ENCODE measurements around the gene HSF2.

The HSF2 gene, protein sequence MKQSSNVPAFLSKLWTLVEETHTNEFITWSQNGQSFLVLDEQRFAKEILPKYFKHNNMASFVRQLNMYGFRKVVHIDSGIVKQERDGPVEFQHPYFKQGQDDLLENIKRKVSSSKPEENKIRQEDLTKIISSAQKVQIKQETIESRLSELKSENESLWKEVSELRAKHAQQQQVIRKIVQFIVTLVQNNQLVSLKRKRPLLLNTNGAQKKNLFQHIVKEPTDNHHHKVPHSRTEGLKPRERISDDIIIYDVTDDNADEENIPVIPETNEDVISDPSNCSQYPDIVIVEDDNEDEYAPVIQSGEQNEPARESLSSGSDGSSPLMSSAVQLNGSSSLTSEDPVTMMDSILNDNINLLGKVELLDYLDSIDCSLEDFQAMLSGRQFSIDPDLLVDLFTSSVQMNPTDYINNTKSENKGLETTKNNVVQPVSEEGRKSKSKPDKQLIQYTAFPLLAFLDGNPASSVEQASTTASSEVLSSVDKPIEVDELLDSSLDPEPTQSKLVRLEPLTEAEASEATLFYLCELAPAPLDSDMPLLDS

GRCh38 chr6:122399348-122400120 lies at the start of gene HSF2:
Gene HSF2 (plus strand): TSS chr6:122399652. CDS start chr6:122399738, 86 bp downstream.
- CTCF ChIA-PET = interaction anchor here (0.7 to 1.4 kb wide), 2 partner anchors 33 to 131 kb away, joined by 3 to 4 read pairs; no protein-coding TSS in a partner anchor
- Mint-ChIP-seq H3K4me3 (peak within 1 kb of the TSS; percentile 98), H3K27ac (peak within 1 kb of the TSS; percentile 93), H3K9me3 (no peaks in the 10 kb centered on the region), H3K36me3 (peaks cover 14% of the 10 kb centered on the region), H3K4me1 (peaks cover 33% of the 10 kb centered on the region), H3K27me3 (no peaks in the 10 kb centered on the region)
- peak; percentile 96 for DNase-seq

DNA sequence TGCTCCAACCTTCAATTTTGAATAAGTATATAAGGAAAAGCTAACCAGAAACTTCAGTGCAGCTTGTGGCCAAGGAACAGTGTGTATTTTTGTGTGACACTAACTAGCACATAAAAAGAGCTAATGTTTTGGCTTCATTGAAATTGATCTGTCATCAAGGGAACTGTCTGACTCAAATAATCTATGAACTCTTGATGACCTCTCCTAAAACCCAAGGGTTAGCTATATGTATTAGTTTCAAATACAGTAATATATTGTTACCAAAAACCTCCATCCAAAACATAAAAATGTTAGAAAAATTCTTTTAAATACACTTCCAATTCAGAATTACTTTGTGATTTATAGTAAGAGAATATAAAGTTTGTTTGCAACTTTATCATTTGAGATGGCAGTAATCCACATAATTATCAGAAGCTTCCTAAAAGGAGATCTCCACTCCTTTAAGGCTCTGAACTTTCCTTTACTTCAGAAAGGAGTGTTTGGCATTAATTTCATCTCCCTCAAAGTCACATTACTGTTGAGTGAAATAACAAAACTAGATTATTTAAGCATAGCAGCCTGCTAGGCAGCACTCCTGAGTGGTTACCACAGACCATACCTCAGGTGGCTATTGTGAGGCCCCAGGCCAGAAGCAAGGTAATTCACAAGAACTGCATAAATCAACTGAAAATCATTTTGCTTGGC lies 46.3 kb upstream of the HSF2 start:
- H3K9me3 Mint-ChIP-seq = no peaks in the 10 kb centered on the region
- H3K36me3 Mint-ChIP-seq = no peaks in the 10 kb centered on the region
- H3K4me3 Mint-ChIP-seq = no peak overlapping the region
- no peak overlapping the region for H3K27ac Mint-ChIP-seq
- DNase-seq = no peak
- no peaks in the 10 kb centered on the region for H3K4me1 Mint-ChIP-seq
- CTCF ChIA-PET = interaction anchor here (0.6 to 1.4 kb wide), 2 partner anchors 177 to 976 kb away, joined by 3 to 4 read pairs; no protein-coding TSS in a partner anchor
- no peaks in the 10 kb centered on the region for H3K27me3 Mint-ChIP-seq

DNA sequence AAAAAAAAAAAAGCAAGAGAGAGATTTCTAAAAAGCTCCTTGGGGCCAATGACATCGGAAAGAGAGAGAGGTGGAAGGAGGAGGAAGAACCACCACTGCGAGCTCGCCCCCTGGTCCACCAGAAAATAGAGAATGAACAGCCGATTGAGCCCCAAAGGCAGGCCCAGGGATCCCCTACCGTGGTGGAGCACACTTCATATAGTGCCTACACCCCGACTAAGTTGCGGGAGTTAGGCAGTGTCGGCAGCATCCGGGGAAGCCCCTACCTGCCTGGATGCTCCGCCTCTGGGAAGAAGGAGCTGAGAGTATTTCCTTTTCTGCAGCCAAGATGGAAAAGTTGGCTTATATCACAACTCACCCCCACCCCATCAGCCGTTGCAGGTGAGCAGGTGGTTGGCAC lies 38.6 kb upstream of the HSF2 start:
- Mint-ChIP-seq H3K4me3 (no peak overlapping the region), H3K4me1 (no peaks in the 10 kb centered on the region), H3K36me3 (no peaks in the 10 kb centered on the region), H3K27ac (no peak overlapping the region), H3K9me3 (no peaks in the 10 kb centered on the region), H3K27me3 (no peaks in the 10 kb centered on the region)
- CTCF ChIA-PET = no interaction called here
- DNase-seq = no peak

DNA sequence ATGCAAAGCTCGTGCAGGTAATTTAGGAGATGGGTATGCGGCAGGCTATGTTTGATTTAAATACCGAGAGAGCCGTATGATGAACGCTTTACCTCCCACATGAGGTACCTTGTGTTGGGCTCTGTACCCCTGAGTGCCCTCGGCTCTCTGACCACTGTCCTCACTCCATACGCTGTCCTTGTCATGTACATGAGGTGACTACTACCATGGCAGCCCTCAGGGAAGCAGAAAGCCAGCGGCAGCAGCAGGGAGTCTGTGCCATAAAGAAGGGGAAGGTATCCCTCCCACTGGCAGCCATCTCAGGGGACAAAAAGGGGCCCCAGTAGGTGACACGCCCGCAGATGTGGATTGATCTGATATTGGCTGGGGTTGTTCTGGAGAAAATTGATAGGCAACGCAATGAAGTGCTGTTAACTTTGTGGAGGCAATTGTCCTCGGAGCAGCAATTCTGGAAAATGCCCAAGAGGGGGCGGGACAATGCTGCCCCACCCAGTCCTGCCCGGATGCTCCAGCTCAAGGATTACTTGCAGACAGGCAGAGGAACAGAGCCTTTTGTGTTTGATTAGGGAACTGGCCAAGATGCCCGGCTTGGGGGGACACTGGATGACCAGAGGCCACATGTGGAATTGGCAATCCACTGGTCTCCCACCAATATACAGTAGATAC lies 38.0 kb upstream of the HSF2 start:
- no peaks in the 10 kb centered on the region for H3K9me3 Mint-ChIP-seq
- CTCF ChIA-PET = interaction anchor here (1.0 kb wide), 1 partner anchor 169 kb away, joined by 3 read pairs; no protein-coding TSS in a partner anchor

GRCh38 chr6:122363769-122364483 lies 35.5 kb upstream of the HSF2 start:
- CTCF ChIA-PET = no interaction called here
- no peaks in the 10 kb centered on the region for H3K27me3 Mint-ChIP-seq
- no peaks in the 10 kb centered on the region for H3K4me1 Mint-ChIP-seq
- H3K27ac Mint-ChIP-seq = no peak overlapping the region
- H3K36me3 Mint-ChIP-seq = no peaks in the 10 kb centered on the region
- H3K4me3 Mint-ChIP-seq = no peak overlapping the region
- no peaks in the 10 kb centered on the region for H3K9me3 Mint-ChIP-seq
- no peak for DNase-seq

More for the DNA sequence above, 38.0 kb upstream of the HSF2 start:
- H3K4me3 Mint-ChIP-seq = no peak overlapping the region
- H3K4me1 Mint-ChIP-seq = no peaks in the 10 kb centered on the region
- no peak for DNase-seq
- no peak overlapping the region for H3K27ac Mint-ChIP-seq
- no peaks in the 10 kb centered on the region for H3K36me3 Mint-ChIP-seq
- H3K27me3 Mint-ChIP-seq = no peaks in the 10 kb centered on the region

- Mint-ChIP-seq H3K27ac (no peak overlapping the region), H3K9me3 (no peaks in the 10 kb centered on the region), H3K27me3 (no peaks in the 10 kb centered on the region), H3K4me3 (no peak overlapping the region), H3K36me3 (no peaks in the 10 kb centered on the region), H3K4me1 (no peaks in the 10 kb centered on the region)
- DNase-seq = no peak
- CTCF ChIA-PET = no interaction called here
Observed at GRCh38 chr6:122365775-122366403, 33.6 kb upstream of the HSF2 start.

GRCh38 chr6:122367171-122367570 lies 32.3 kb upstream of the HSF2 start:
- Mint-ChIP-seq H3K4me3 (no peak overlapping the region), H3K27me3 (no peaks in the 10 kb centered on the region), H3K9me3 (no peaks in the 10 kb centered on the region), H3K4me1 (no peaks in the 10 kb centered on the region), H3K27ac (no peak overlapping the region), H3K36me3 (no peaks in the 10 kb centered on the region)
- no peak for DNase-seq
- CTCF ChIA-PET = interaction anchor here (0.6 kb wide), 1 partner anchor 163 kb away, joined by 3 read pairs; no protein-coding TSS in a partner anchor

GRCh38 chr6:122369536-122369935 lies 29.9 kb upstream of the HSF2 start:
- Mint-ChIP-seq H3K36me3 (no peaks in the 10 kb centered on the region), H3K27me3 (peaks cover 10% of the 10 kb centered on the region), H3K4me3 (no peak overlapping the region), H3K27ac (no peak overlapping the region), H3K4me1 (no peaks in the 10 kb centered on the region), H3K9me3 (no peaks in the 10 kb centered on the region)
- no peak for DNase-seq
- CTCF ChIA-PET = no interaction called here

DNA sequence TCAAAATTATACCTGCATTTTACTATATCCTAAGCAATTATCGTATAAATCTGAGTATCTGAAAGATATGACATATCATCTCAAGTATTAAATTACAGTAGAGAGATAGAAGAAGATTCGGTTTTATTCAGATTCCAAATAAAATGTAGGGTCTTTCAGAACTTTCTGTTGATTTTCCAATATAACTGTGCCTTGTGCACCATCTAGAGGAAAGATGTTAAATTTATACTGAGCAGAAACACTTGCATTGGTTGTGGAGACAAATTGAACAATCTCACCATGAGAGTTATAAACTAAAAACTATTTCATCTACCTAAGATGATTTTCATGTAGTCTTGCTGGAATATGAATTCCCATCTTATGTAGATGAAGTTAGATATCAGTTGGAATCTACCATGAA lies 26.8 kb upstream of the HSF2 start:
- H3K4me3 Mint-ChIP-seq = no peak overlapping the region
- no peak overlapping the region for H3K27ac Mint-ChIP-seq
- CTCF ChIA-PET = no interaction called here
- no peak for DNase-seq
- peaks cover 16% of the 10 kb centered on the region for H3K27me3 Mint-ChIP-seq
- H3K36me3 Mint-ChIP-seq = no peaks in the 10 kb centered on the region
- no peaks in the 10 kb centered on the region for H3K9me3 Mint-ChIP-seq
- peaks cover 3% of the 10 kb centered on the region for H3K4me1 Mint-ChIP-seq

GRCh38 chr6:122374307-122374706 lies 25.1 kb upstream of the HSF2 start:
- no peak overlapping the region for H3K27ac Mint-ChIP-seq
- no peaks in the 10 kb centered on the region for H3K9me3 Mint-ChIP-seq

GRCh38 chr6:122376246-122376645 lies 23.2 kb upstream of the HSF2 start:
- no peaks in the 10 kb centered on the region for H3K9me3 Mint-ChIP-seq
- no peak overlapping the region for H3K4me3 Mint-ChIP-seq
- CTCF ChIA-PET = no interaction called here
- H3K27ac Mint-ChIP-seq = no peak overlapping the region
- H3K4me1 Mint-ChIP-seq = peaks cover 3% of the 10 kb centered on the region
- H3K36me3 Mint-ChIP-seq = no peaks in the 10 kb centered on the region
- H3K27me3 Mint-ChIP-seq = peaks cover 23% of the 10 kb centered on the region
- no peak for DNase-seq

More at GRCh38 chr6:122374307-122374706, 25.1 kb upstream of the HSF2 start:
- Mint-ChIP-seq H3K36me3 (no peaks in the 10 kb centered on the region), H3K4me3 (no peak overlapping the region), H3K4me1 (peaks cover 3% of the 10 kb centered on the region), H3K27me3 (peaks cover 16% of the 10 kb centered on the region)
- no peak for DNase-seq
- CTCF ChIA-PET = no interaction called here

DNA sequence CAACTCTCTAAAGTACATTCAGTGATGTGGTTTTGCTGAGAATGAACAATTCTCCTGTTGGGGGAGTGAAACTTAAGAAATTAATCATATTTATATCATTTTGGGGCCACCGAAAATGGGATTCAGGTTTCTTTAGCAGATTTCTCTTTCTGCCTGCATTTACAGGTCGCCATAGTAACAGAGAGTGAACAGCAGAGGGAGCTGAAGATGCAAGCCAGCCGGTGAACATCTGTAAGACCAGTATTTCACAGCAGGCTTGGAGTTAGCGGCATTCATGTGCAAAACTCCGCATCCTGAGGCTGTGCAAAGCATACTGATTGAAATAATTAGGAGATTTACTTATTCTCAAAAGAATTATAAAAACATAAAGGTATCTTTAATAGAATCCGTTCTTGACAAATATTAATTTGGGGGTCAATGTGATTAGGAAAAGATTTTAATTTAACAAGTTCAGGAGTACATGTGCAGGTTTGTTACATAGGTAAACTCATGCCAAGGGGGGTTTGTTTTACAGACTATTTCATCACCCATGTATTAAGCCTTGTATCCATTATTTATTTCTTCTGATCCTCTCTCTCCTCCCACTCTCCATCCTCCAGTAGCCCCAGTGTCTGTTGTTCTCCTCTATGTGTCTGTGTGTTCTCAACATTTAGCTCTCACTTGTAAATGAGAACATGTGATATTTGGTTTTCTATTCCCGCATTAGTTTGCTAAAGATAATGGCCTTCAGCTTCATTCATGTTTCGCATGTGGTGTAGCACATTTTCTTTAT lies 17.8 kb upstream of the HSF2 start:
- peaks cover under 1% of the 10 kb centered on the region for H3K4me1 Mint-ChIP-seq
- H3K27me3 Mint-ChIP-seq = peaks cover 10% of the 10 kb centered on the region
- CTCF ChIA-PET = interaction anchor here (1.0 to 5.0 kb wide), 4 partner anchors 44 to 149 kb away, joined by 3 to 44 read pairs (median 4); no protein-coding TSS in a partner anchor
- no peaks in the 10 kb centered on the region for H3K9me3 Mint-ChIP-seq
- no peak overlapping the region for H3K4me3 Mint-ChIP-seq
- no peak overlapping the region for H3K27ac Mint-ChIP-seq
- no peaks in the 10 kb centered on the region for H3K36me3 Mint-ChIP-seq
- peak; percentile 73 for DNase-seq
